ENCODE data around the gene MAD1L1. TPM values are rescaled to one million over a fixed set of nuclear protein-coding genes. Genes with fewer than 3 reads are reported as not detected.

The MAD1L1 gene
- total and polyA plus RNA-seq, 2 of the 8 experiments (the other 6 are each of a cell fraction or from before 2014, with no cell fraction given), result 40.4 to 44.6 TPM

DNA sequence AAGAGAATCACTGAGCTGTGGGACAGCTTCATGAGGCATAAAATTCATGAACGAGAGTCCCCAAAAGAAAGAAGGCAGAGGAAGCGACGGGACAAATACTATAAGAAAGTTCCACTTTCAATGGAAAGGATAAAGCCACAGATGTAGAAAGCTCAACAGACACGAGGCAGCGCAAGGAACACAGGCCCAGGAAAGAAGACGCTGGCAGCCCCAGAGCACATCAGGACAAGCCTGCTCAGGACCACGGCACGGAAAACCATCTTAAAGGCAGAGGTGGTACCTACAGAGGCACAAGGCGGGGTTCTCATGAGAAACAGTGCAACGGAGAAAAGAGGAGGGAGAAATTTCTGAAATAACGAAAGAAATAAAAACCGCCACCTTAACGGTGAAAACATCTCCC is 273.4 kb downstream of the MAD1L1 start:
- no peak overlapping the region for H2BK20ac ChIP-seq (ENCODE audit: low read length)
- 88% methylated on average over 13 of the region's 13 CpGs; no CpG with 5 or more reads in 1 of the 2 experiments for WGBS, 2 experiments (ENCODE audit: extremely low coverage in 1 of 2, insufficient coverage in 1 of 2, insufficient read length in 1 of 2, insufficient replicate concordance in 2 of 2, low coverage in 1 of 2, low lambda C conversion rate in 2 of 2, missing lambda C conversion rate in 1 of 2)
- no peaks in the 10 kb centered on the region for H3K36me3 ChIP-seq (ENCODE audit: control insufficient read depth in 2 of 4, insufficient read depth in 4 of 4, low read length in 3 of 4)
- no peak overlapping the region for H4K91ac ChIP-seq (replicated peaks; ENCODE audit: insufficient read length, low read length)
- H3K9me3 ChIP-seq (ENCODE audit: insufficient read depth in 2 of 2, low read depth in 1 of 2, low read length in 1 of 2), result no peaks in the 10 kb centered on the region
- H2BK12ac ChIP-seq (ENCODE audit: low read depth, low read length), result no peak overlapping the region
- no peaks in the 10 kb centered on the region for H3K79me2 ChIP-seq (ENCODE audit: control insufficient read depth in 1 of 2, insufficient read depth in 2 of 2, low read length in 2 of 2)
- CTCF ChIA-PET (ENCODE audit: partially characterized antibody), result interaction anchor here (0.7 to 2.0 kb wide), 4 partner anchors 10 to 173 kb away, joined by 3 to 5 read pairs (median 3); no protein-coding TSS in a partner anchor
- no peak overlapping the region for H4K5ac ChIP-seq (ENCODE audit: insufficient read length, low read depth, low read length)
- DNase-seq (ENCODE audit: low read depth in 1 of 2, low spot score in 2 of 2), result no peak
- POLR2A ChIA-PET (ENCODE audit: partially characterized antibody), result interaction anchor here (0.6 kb wide), 1 partner anchor 66 kb away, joined by 3 read pairs; no protein-coding TSS in a partner anchor
- TF ChIP-seq CBX5 (IDR thresholded peaks at IDR 0.05; ENCODE audit: low read depth, low read length) (no peak), YY1 (IDR thresholded peaks at IDR 0.05; ENCODE audit: low read depth, low read length) (no peak), ASH2L (IDR thresholded peaks at IDR 0.05; ENCODE audit: low read length) (no peak), GTF2F1 (IDR thresholded peaks at IDR 0.05; ENCODE audit: borderline replicate concordance, low read depth, low read length) (no peak), RBBP5 (IDR thresholded peaks at IDR 0.05; ENCODE audit: borderline replicate concordance, low read depth, low read length) (no peak), MAFK (IDR thresholded peaks at IDR 0.05; ENCODE audit: low read depth, low read length) (no peak), NANOG (IDR thresholded peaks at IDR 0.05; ENCODE audit: insufficient read depth, low read depth, low read length, poor library complexity, severe bottlenecking) (no peak), CBX8 (IDR thresholded peaks at IDR 0.05; ENCODE audit: borderline replicate concordance, low read depth, low read length) (no peak), JUN (IDR thresholded peaks at IDR 0.05; ENCODE audit: low read depth, low read length) (no peak), RNF2 (IDR thresholded peaks at IDR 0.05; ENCODE audit: borderline replicate concordance, low read depth, low read length, missing control alignments, poor library complexity, severe bottlenecking) (no peak), CTBP2 (IDR thresholded peaks at IDR 0.05; ENCODE audit: borderline replicate concordance, insufficient read depth, insufficient read length, low read length) (no peak), TBP (IDR thresholded peaks at IDR 0.05; ENCODE audit: low read depth, low read length) (no peak)
- H4K8ac ChIP-seq (ENCODE audit: extremely low read depth, insufficient read depth, low read length), result no peak overlapping the region
- H3K4ac ChIP-seq (replicated peaks; ENCODE audit: insufficient read length, low read depth, low read length), result no peak overlapping the region
- no peak overlapping the region for H2AK5ac ChIP-seq (ENCODE audit: low read depth, low read length)
- H3K18ac ChIP-seq (ENCODE audit: extremely low read depth, low read length), result no peak overlapping the region
- no peak for FAIRE-seq
- H3K23ac ChIP-seq (ENCODE audit: insufficient read length), result no peak overlapping the region
- no peak overlapping the region for H2AFZ ChIP-seq (ENCODE audit: low read length)
- no peak overlapping the region for H3K14ac ChIP-seq (ENCODE audit: insufficient read length)
- H3K4me1 ChIP-seq (replicated peaks in 1 of 4; ENCODE audit: control insufficient read depth in 3 of 4, insufficient read depth in 4 of 4, low read length in 3 of 4), result no peaks in the 10 kb centered on the region
- H3K27ac ChIP-seq (ENCODE audit: low read depth, low read length), result no peak overlapping the region
- H3K27me3 ChIP-seq (replicated peaks in 1 of 4; ENCODE audit: control insufficient read depth in 3 of 4, extremely low read depth in 1 of 4, insufficient read depth in 3 of 4, low read length in 3 of 4), result no peaks in the 10 kb centered on the region
- no peak overlapping the region for H3K9ac ChIP-seq (replicated peaks in 1 of 4; ENCODE audit: extremely low read depth in 1 of 4, low read depth in 3 of 4, low read length in 3 of 4)
- no peak overlapping the region for H3K56ac ChIP-seq (replicated peaks; ENCODE audit: insufficient read length, low read depth, low read length)
- no peak overlapping the region for H2BK5ac ChIP-seq (ENCODE audit: low read depth, low read length)
- no peak overlapping the region for H3K4me3 ChIP-seq (ENCODE audit: extremely low read depth in 1 of 4, insufficient read depth in 2 of 4, low read depth in 3 of 4, low read length in 4 of 4)
- no peak overlapping the region for H2BK15ac ChIP-seq (ENCODE audit: low read length)
- H3K4me2 ChIP-seq (ENCODE audit: insufficient read depth in 1 of 2, low read depth in 2 of 2, low read length in 2 of 2), result no peak overlapping the region
- H3K79me1 ChIP-seq (ENCODE audit: low read depth, low read length), result no peaks in the 10 kb centered on the region
- H4K20me1 ChIP-seq (replicated peaks in 1 of 2; ENCODE audit: control insufficient read depth in 1 of 2, insufficient read depth in 2 of 2, low read length in 2 of 2), result peaks cover 0 to 2% of the 10 kb centered on the region in 2 experiments
- H3K23me2 ChIP-seq (ENCODE audit: low read depth, low read length), result no peaks in the 10 kb centered on the region
- no peak overlapping the region for H2BK120ac ChIP-seq (replicated peaks; ENCODE audit: low read depth, low read length)
